RWPE1 (cell line): ENCODE results near the gene SERPINF2.
"Not testable (repeated sequence)": the region's sequence is repeated elsewhere in the genome, so short reads cannot be mapped to it uniquely, and the experiment has no call there.

Experiments
- CTCF ChIA-PET: fragments of 350-600 bp; sonication (Branson Sonifier 250); formaldehyde crosslinking; extraction: SDS; loops from one replicate; lab custom pipeline; 2021; lab: Yijun Ruan, JAX
- POLR2A ChIA-PET: fragments of 400-600 bp; formaldehyde crosslinking; extraction: SDS; loops from one replicate; lab custom pipeline; 2020; ENCODE audit warnings: antibody characterized with exemption; ENCODE audit not compliant: low non-redundant PET; lab: Yijun Ruan, JAX
- DNase-seq: peaks from one replicate; pipeline ENCODE4 v3.0.0; 2012; ENCODE audit warnings: low spot score
- H3K27ac ChIP-seq: fragments of 450-650 bp; 2 replicates; pipeline ENCODE4 v1.5.1; 2017
- CTCF ChIP-seq: fragments of 450-650 bp; conservative IDR thresholded peaks from 2 replicates; pipeline ENCODE4 v1.5.1; 2017; ENCODE audit warnings: low read depth, mild to moderate bottlenecking

The SERPINF2 gene

GRCh38 chr17:1707107-1707506 lies 35.6 kb upstream of the SERPINF2 start:
- TF ChIP-seq CTCF: no peak
- no peak overlapping the region for H3K27ac ChIP-seq
- ChIA-PET POLR2A (no interaction called here), CTCF (no interaction called here)
- no peak for DNase-seq

GRCh38 chr17:1708791-1709346 lies 33.8 kb upstream of the SERPINF2 start:
- not testable (repeated sequence) for DNase-seq
- ChIA-PET CTCF (interaction anchor here (0.7 kb wide), 1 partner anchor 20 kb away, joined by 4 read pairs; no protein-coding TSS in a partner anchor), POLR2A (interaction anchor here (0.7 kb wide), 1 partner anchor 60 kb away, joined by 9 read pairs; no protein-coding TSS in a partner anchor)
- H3K27ac ChIP-seq: peak overlapping the region; percentile 82

GRCh38 chr17:1709403-1709951 lies 33.2 kb upstream of the SERPINF2 start:
- POLR2A ChIA-PET: interaction anchor here (0.7 kb wide), 1 partner anchor 60 kb away, joined by 9 read pairs; no protein-coding TSS in a partner anchor
- peak overlapping the region; percentile 82 for H3K27ac ChIP-seq

GRCh38 chr17:1709971-1710806 lies 32.5 kb upstream of the SERPINF2 start, which contains the start of gene TLCD2:
TSS of gene TLCD2 (minus strand) at chr17:1710377. CDS start at chr17:1710242, 135 bp downstream.
- DNase-seq: peak; percentile 77
- CTCF ChIA-PET: interaction anchor here (0.6 kb wide), 1 partner anchor 45 kb away, joined by 3 read pairs; no protein-coding TSS in a partner anchor
- POLR2A ChIA-PET: no interaction called here
- TF ChIP-seq CTCF: no peak
- H3K27ac ChIP-seq: peak within 1 kb of the TSS; percentile 82

More at GRCh38 chr17:1709403-1709951, 33.2 kb upstream of the SERPINF2 start:
- no peak for DNase-seq
- CTCF ChIA-PET: interaction anchor here (0.7 kb wide), 1 partner anchor 19 kb away, joined by 4 read pairs; no protein-coding TSS in a partner anchor
- TF ChIP-seq CTCF: no peak

- no peak for DNase-seq
- CTCF ChIA-PET: interaction anchor here (0.6 kb wide), 1 partner anchor 45 kb away, joined by 3 read pairs; no protein-coding TSS in a partner anchor
- H3K27ac ChIP-seq: peak overlapping the region; percentile 82
- no peak for TF ChIP-seq CTCF
- POLR2A ChIA-PET: no interaction called here
Observed at GRCh38 chr17:1710807-1711553, 31.7 kb upstream of the SERPINF2 start.

GRCh38 chr17:1711804-1712203 lies 30.9 kb upstream of the SERPINF2 start:
- DNase-seq: no peak
- TF ChIP-seq CTCF: no peak
- H3K27ac ChIP-seq: peak overlapping the region; percentile 99
- ChIA-PET CTCF (no interaction called here), POLR2A (no interaction called here)
